Activated T-helper 9 cell treated with anti-CD3 and anti-CD28 coated beads, Interleukin-2, amount 50 U/mL, for 16 hours (primary cell): ENCODE measurements around the gene NOVA2.
"Not testable (repeated sequence)": the region's sequence is repeated elsewhere in the genome, so short reads cannot be mapped to it uniquely, and the experiment has no call there.

Source experiments
- DNase-seq: peaks from one replicate; pipeline ENCODE4 v3.0.0-alpha.2; 2020; ENCODE audit warnings: low read depth

NOVA2 gene

GRCh38 chr19:45922281-45922680 lies 51.4 kb downstream of the NOVA2 start:
- DNase-seq, result no peak

GRCh38 chr19:45920458-45920857 lies 53.2 kb downstream of the NOVA2 start:
- no peak for DNase-seq

DNA sequence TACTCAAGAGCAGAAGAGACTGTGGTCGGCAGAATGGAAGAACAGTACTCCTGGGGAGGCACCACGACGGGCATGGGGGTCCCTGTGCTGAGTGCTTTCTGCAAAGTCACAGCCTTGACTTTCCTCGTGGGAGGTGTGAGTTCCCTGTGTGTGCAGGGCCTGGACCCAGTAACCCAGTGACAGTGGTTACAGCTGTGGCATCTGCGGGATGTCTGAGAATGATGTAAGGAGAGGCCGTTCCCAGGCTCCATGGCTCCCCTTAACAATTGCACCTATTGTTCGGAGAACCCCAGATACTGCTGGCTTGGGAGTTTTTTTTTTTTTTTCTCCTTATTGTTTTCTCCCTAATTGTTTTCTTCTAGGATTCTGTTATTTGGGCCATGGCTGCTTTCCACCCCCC lies 54.0 kb downstream of the NOVA2 start:
- DNase-seq, result no peak

DNA sequence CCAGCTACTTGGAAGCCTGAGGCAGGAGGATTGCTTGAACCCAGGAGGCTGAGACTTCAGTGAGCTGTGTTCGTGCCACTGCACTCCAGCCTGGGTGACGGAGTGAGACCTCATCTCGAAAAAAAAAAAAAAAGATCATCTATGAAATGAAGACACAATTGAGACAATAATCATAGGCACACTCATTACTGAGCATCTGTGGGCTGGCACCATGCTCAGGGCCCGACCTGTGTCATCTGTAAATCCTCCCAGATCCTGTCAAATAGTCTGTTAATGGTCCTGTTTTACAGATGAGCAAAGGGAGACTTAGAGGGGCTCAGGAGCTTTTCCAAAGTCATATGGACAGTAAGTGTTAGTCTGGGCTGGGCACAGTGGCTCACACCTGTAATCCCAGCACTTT lies 54.9 kb downstream of the NOVA2 start:
- no peak for DNase-seq

- no peak for DNase-seq
Measured at GRCh38 chr19:45917421-45918091, 56.1 kb downstream of the NOVA2 start.

DNA sequence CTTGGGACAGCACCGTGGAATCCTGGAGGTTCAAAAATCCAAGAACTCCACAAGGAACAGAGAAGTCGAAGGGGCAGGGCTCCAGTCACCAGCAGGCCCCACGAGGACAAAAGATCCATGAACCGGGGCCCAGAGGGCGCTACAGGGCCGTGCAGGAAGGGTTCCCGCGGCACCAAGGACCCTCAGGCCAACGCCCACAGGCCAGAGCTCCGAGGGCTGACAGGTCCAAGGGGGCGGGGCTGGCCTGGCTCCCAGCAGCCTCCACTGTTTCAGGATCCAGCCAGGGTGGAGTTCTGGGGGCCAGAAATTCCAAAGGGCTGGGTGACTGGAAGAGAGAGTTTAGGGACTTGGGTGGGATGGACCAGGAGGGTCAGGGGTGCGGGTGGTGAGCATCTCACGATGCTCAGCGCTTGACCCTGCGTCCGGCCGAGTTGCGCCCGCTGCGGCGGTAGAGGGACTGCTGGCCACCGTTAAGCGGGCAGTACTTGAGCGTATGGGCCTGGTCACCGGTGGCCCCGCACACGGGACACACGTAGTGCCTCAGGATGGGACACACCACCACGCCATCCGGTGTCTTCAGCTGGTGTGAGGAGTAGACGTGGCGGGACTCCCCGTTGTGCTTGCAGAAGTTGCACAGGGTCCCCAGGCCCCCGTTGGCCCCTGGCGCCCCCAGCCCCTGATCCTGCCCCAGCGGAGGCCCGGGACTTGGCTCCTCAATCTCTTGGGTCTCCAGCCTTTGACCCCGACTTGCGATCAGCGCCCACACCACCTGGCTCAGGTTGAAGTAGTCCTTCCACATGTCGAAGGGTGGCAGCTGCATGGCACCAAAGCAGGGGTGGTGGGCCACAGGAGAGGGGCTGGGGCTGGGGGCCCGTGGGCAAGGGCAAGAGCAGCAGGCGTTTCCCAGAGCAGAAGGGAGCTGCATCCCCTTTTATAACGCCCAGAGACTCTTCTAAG lies 59.5 kb downstream of the NOVA2 start, which contains the start of gene NANOS2:
NANOS2 (minus strand) TSS at position 905 of the 957 bp plus-strand sequence; CDS start at position 820, 85 bp downstream.
- DNase-seq, result no peak

DNA sequence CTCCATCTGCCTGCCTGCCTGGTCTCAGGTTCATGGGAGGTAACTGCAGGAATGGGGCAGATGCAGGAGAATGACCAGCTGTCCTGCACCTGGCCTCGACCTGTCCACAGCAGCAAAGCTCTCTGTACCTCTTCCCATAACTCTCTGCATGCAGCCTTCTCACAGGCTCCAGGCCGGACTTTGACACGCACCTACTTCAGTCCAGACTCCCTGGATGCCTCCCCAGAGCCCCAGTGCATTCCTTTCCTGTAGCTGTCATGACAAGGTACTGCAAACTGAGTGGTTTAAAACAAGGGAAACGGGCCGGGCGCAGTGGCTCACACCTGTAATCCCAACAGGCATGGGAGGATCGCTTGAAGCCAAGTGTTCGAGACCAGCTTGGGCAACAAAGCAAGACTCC lies 62.4 kb downstream of the NOVA2 start:
- no peak for DNase-seq

DNA sequence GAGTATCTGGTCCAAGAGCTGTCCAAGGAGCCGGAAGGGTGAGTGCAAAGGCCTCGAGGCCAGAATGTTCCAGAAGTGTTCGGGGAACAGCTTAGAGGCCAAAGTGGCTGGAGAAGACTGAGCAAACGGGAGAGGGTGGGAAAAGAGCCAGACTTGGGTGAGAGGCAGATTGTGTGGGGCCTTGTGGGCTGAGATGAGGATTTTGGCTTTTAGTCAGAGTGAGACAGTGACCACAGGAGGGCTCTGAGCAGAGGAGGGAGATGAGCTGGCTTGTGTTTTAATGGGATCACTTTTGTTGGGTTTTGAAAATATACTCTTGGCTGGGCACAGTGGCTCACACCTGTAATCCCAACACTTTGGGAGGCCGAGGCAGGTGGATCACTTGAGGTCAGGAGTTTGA lies 64.7 kb downstream of the NOVA2 start:
- no peak for DNase-seq

DNA sequence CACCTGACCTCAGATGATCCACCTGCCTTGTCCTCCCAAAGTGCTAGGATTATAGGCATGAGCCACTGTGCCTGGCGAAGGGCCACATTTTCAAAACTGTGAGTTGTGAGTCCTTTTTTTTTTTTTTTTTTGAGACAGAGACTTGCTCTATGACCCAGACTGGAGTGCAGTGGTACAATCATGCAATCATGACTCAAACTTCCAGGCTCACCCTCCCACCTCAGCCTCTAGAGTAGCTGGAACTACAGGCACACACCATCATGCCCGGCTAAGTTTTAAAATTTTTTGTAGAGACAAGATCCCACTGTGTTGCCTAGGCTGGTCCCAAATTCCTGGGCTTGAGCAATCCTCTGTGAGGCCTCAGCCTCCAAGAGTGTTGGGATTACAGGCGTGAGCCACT lies 67.4 kb downstream of the NOVA2 start:
- no peak for DNase-seq

GRCh38 chr19:45905011-45905410 lies 68.7 kb downstream of the NOVA2 start:
- no peak for DNase-seq

GRCh38 chr19:45902651-45903625 lies 70.7 kb downstream of the NOVA2 start:
- DNase-seq, result peak; percentile 99

DNA sequence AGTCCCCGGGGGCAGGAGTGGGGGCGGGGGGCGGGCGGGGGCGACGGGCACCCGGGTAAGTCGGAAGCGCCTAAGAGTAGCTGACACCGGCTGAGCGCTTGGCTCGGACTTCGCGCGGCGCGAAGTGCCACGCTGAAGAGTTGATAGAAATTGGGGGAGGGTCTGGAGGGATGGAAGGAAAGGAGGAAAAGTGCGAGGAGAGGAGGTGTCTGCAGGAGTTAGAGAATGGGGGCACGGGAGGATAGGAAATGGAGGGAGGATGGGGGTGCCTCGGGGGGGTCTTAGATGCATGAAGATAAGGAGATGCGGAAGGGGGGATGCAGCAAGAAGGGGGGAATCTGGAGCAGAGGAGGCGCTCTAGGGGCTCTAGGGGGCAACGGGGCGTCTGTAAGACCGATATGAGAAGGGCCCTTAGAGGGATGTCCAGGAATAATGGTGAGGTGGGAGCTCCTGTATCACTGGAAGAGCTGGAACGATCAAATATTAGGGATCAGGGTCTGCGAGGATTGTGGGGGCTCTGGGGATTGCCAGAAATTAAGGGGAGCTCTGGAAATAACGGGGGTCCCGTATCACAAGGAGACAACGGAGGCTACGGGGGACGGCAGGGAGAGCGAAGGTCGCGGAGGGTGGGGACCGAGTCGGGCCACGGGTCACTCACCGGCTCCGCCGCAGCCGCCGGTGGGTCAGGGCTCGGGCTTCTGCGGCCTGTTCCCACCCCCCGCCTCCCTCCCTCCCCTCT lies 71.6 kb downstream of the NOVA2 start, which contains the start of gene MYPOP:
MYPOP (minus strand) TSS at position 702 of the 739 bp plus-strand sequence. CDS start 840 bp downstream, outside the sequence.
- DNase-seq, result no peak

- DNase-seq, result no peak
Measured at GRCh38 chr19:45901432-45901911, 72.2 kb downstream of the NOVA2 start.

DNA sequence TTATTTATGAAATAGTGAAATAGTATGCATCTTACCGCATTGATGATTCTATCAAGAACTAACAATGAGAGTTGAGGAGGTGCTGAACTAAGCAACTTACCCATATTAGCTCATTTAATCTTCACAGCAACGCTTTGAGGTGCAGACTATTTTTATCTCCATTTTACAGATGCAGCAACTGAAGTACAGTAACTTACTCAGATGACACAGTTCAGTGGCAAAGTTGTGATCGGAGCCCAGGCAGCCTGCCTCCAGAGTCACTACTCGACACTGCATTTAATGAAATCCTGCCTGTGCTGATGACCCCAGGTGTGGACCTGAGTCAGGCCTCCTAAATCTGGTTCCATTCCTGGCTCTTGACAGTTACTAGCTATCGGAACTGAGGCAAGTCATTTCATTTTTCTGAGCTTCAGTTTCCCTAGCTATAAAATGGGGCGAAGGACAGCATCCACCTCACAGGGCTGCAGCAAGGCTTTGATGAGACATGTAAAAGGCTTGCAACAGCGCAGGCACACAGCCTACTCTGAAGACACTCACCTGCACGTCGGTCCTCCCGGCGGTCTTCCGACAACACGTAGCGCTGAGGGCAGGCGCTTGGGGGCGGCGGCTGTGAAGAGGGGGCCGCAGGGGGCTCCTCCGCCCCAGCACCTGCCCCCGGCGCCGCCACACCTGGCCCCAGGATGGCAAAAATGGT lies 72.8 kb downstream of the NOVA2 start:
- DNase-seq, result no peak

- no peak for DNase-seq
Measured at GRCh38 chr19:45899919-45900589, 73.6 kb downstream of the NOVA2 start.

DNA sequence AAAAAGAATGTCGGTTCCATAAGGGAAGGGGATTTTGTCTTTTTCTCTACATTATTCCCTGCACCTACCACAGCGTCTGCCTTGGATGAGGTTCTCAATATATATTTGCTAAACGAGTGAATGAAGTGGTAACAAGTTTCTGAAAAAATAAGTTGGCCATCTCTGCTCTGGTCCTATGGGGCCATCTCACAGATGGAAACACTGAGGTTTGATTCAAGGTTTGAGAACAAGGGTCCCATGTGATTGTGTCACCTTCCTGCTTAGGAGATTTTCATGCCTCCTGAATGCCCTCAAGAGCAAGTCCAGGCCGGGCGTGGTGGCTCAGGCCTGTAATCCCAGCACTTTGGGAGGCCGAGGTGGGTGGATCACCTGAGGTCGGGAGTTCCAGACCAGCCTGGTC lies 74.4 kb downstream of the NOVA2 start:
- no peak for DNase-seq

DNA sequence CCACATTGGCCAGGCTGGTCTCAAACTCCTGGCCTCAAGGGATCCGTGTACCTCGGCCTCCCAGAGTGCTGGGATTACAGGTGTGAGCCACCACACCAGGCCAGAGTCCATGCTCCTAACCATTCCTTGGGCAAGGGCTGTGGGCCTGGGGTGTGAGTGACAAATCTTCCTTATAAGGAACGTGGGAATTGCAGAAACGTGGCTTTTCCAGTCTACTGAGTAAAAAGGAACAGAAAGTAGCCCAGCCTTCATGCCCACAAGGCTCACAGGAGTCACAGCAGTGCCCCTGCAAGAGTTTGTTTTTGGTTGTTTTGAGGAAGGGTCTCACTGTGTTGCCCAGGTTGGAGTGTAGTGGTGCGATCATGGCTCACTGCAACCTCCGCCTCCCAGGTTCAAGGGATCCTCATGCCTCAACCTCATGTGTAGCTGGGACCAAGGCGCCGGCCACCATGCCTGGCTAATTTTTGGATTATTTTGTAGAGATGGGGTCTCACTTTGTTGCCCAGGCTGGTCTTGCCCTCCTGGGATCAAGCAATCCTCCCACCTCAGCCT lies 76.3 kb downstream of the NOVA2 start:
- DNase-seq, result no peak

GRCh38 chr19:45895983-45896599 lies 77.6 kb downstream of the NOVA2 start:
- not testable (repeated sequence) for DNase-seq

- no peak for DNase-seq
Measured at GRCh38 chr19:45895519-45895972, 78.1 kb downstream of the NOVA2 start.
